Activated CD4-positive, alpha-beta memory T cell treated with anti-CD3 and anti-CD28 coated beads, Interleukin-2, amount 10 ng/mL, durations not matched to agents 7 days and 5 days (primary cell): ENCODE data around the gene PAXX. TPM values are rescaled to one million over a fixed set of nuclear protein-coding genes. Genes with fewer than 3 reads are reported as not detected.

Source experiments
- CTCF ChIA-PET: fragments of 350-600 bp; sonication (Branson Sonifier 250); formaldehyde crosslinking; loops from one replicate; lab custom pipeline; 2021; ENCODE audit warnings: antibody characterized with exemption, inconsistent platforms; lab: Charles Lee
- POLR2A ChIA-PET: fragments of 350-600 bp; sonication (Branson Sonifier 250); formaldehyde crosslinking; loops from one replicate; lab custom pipeline; 2021; ENCODE audit warnings: antibody characterized with exemption; lab: Charles Lee
- DNase-seq: peaks from one replicate; pipeline ENCODE4 v3.0.0-alpha.2; 2020
- H3K27ac Mint-ChIP-seq: one replicate; pipeline ENCODE4 v1.8.0; 2021; ENCODE audit warnings: mild to moderate bottlenecking, mixed read lengths
- H3K27me3 Mint-ChIP-seq: one replicate; pipeline ENCODE4 v1.8.0; 2021; ENCODE audit warnings: mixed read lengths
- H3K36me3 Mint-ChIP-seq: one replicate; pipeline ENCODE4 v1.8.0; 2021; ENCODE audit warnings: low read depth, mixed read lengths
- H3K4me1 Mint-ChIP-seq: one replicate; pipeline ENCODE4 v1.8.0; 2021; ENCODE audit warnings: mixed read lengths
- H3K4me3 Mint-ChIP-seq: one replicate; pipeline ENCODE4 v1.8.0; 2021; ENCODE audit warnings: mild to moderate bottlenecking, mixed read lengths
- H3K9me3 Mint-ChIP-seq: one replicate; pipeline ENCODE4 v1.8.0; 2021; ENCODE audit warnings: mixed read lengths
- total RNA-seq, 2 experiments: library from RNA; stranded (reverse); gene quantifications; one replicate each; pipeline ENCODE4 v1.2.3, GENCODE V29; 2021

The PAXX gene
- total RNA-seq, 2 experiments from 2014 or later = 64.4 to 68.5 TPM

DNA sequence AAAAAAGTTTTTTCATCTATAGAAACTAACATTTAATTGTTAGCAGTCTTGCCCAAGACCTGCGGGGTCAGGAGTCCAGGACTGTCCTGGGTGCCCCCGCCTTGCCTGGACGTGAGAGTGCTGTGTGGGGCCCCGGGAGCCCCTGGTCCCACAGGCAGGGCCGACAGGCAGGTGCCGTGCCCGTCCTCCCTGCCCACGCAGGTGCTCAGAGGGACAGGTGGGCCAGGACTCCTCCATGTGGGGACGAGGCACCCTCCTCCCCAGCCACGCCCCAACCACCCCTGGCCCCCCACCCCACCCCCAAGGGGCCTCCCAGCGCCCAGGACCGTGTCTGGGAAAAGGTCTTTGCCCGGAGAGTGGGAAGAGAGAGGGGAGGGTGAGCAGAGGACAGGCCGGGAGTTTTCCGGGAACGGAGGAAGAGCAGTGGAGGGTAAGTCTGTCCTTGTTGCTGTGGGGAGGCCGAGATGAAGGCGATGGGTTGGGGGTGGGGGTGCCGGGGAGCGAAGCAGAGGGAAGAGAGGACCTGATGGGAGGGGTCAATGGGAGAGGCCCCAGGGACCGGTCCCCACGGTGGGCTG, 42.9 kb upstream of the PAXX start:
- POLR2A ChIA-PET = interaction anchor here (1.2 to 3.1 kb wide), 3 partner anchors 25 to 47 kb away, joined by 3 to 10 read pairs (median 8); partner anchors contain the start of gene PAXX
- Mint-ChIP-seq H3K36me3 (no peaks in the 10 kb centered on the region), H3K9me3 (no peaks in the 10 kb centered on the region), H3K27ac (peak overlapping the region; percentile 79), H3K4me1 (peaks cover 16% of the 10 kb centered on the region), H3K27me3 (no peaks in the 10 kb centered on the region), H3K4me3 (peak overlapping the region; percentile 81)
- CTCF ChIA-PET = interaction anchor here (1.0 to 7.2 kb wide), 4 partner anchors 43 to 107 kb away, joined by 3 to 149 read pairs (median 6); partner anchors contain the start of genes AJM1, CLIC3, FUT7 and PAXX
- no peak for DNase-seq

DNA sequence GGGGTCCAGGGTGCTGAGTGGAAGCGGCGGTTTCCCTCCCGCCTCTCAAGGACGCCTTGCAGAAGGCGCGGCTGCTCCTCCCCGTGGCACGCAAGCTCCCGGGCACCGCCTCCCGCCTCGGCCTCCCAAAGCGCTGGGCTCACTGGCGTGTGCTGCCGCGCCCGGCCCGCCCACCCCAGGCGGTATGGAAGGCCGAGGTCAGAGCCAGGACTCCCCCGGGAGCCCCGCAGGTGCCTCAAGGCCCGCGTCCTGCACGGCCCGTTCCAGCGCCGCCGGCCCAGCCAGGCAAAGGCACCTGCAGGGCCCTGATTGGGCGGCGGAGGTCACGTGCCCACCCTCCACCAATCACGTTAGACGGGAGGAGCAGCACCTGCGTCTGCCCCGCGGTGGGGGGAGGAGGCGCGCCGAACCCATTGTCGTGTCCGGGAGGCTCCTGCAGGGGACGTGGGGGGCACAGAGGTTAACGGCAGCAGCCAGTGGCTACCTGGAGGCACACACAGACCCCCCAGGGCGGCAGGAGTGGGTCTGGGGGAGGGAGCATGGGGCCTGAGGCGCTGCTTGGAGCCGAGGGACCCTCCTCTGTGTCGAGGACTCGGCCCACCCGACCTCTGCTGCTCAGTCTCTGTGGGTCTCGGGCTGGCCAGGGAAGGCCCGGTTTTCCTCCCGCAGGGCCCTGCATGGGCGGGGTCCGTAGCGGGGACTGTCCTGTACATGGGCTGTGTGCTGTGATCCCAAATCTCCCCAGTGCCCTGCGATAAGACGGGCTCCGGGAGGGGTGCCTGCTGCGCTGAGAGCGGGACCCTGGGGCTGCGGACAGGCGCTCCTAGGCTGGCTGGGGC, 42.2 kb upstream of the PAXX start:
- peaks cover 12% of the 10 kb centered on the region for H3K4me1 Mint-ChIP-seq
- H3K27ac Mint-ChIP-seq = peak overlapping the region; percentile 79
- CTCF ChIA-PET = interaction anchor here (1.0 to 7.2 kb wide), 4 partner anchors 42 to 108 kb away, joined by 3 to 149 read pairs (median 6); partner anchors contain the start of genes AJM1, CLIC3, FUT7 and PAXX
- no peaks in the 10 kb centered on the region for H3K36me3 Mint-ChIP-seq
- no peaks in the 10 kb centered on the region for H3K27me3 Mint-ChIP-seq
- POLR2A ChIA-PET = interaction anchor here (0.8 to 3.1 kb wide), 5 partner anchors 9 to 48 kb away, joined by 3 to 10 read pairs (median 6); partner anchors contain the start of gene PAXX
- peak overlapping the region; percentile 81 for H3K4me3 Mint-ChIP-seq
- peak; percentile 98 for DNase-seq
- H3K9me3 Mint-ChIP-seq = no peaks in the 10 kb centered on the region

DNA sequence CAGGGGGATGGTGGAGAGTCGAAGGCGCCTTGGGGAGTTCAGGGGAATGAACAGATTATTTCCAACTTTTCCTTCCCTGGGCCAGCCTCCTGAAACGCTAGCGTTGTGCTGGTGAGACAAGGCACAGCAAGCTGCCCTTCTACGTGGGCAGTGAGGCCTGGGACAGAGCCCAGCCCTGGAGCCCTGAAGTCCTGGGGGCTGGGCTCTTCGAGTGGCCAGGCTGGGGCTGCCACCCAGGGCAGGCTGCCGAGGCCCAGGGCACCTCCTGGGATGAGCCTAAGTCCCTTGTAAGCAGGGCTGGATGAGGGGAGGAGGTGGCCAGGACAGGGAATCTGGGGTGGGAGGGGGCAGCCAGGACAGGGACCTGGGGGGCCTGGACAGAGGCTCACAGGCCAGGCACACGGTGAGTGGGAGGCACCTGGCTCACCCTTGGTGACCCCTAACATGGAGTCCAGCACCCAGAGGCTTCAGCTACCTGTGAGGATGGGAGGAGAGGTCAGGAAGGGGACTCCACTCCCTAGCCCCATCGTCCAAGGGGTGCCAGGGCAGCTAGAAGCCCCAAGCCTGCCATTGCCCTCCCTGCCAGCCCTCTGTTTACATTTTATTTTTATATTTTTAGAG, 41.5 kb upstream of the PAXX start:
- Mint-ChIP-seq H3K27ac (peak overlapping the region; percentile 74), H3K9me3 (no peaks in the 10 kb centered on the region), H3K4me1 (peaks cover 12% of the 10 kb centered on the region), H3K36me3 (no peaks in the 10 kb centered on the region), H3K27me3 (no peaks in the 10 kb centered on the region), H3K4me3 (peak overlapping the region; percentile 79)
- ChIA-PET POLR2A (interaction anchor here (0.8 to 2.5 kb wide), 6 partner anchors 8 to 78 kb away, joined by 3 to 8 read pairs (median 6); partner anchors contain the start of gene PAXX), CTCF (interaction anchor here (0.7 to 1.9 kb wide), 3 partner anchors 12 to 79 kb away, joined by 3 to 4 read pairs (median 3); partner anchors contain the start of gene CLIC3)
- no peak for DNase-seq

DNA sequence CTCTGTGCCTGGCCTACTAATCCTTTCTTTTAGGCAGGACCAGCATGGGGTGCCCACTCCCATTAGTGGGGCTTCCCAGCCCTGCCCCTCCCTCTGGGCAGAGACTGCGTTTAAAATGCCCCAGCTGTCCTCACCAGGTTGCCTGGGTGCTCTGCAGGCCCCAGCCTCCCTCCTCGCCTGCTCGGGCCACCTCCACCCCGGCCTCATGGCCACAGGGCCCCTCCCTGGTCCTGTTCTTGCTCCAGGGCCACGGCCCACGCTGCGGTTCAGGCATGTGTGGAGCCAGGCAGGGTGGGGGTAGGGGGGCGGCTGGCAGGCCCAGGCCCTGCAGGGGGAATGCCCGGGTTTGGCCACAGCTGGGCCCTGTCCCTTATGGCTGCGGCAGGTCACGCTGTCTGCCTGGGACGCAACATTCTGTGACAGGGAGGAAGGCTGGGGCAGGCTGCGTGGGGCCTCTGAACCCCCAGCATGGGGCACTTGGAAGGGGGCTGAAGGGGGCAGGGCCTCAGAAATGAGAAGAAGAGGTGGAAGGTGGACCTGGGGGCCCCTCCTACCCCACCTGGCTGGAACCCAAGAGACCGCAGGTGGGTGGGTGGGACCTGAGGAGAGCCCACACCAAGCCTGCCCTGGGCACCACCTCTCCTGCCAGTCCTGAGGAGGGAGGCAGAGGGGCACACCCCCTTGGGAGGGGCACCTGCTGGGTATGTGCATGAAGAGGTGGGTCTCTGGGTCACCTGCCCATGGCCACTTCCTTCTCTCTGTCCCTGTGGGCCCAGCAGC, 40.5 kb upstream of the PAXX start, which contains the start of gene LCN12:
Gene LCN12, plus strand, starts transcription at position 733 of the 780 bp plus-strand sequence. CDS start 55 bp downstream, outside the sequence.
- peaks cover 7% of the 10 kb centered on the region for H3K9me3 Mint-ChIP-seq
- peaks cover 12% of the 10 kb centered on the region for H3K4me1 Mint-ChIP-seq
- ChIA-PET CTCF (interaction anchor here (0.7 to 1.2 kb wide), 2 partner anchors 11 to 78 kb away, joined by 3 read pairs; no protein-coding TSS in a partner anchor), POLR2A (interaction anchor here (1.0 to 2.5 kb wide), 5 partner anchors 9 to 77 kb away, joined by 3 to 8 read pairs (median 6); partner anchors contain the start of gene PAXX)
- no peak within 1 kb of the TSS for H3K4me3 Mint-ChIP-seq
- no peak within 1 kb of the TSS for H3K27ac Mint-ChIP-seq
- H3K36me3 Mint-ChIP-seq = no peaks in the 10 kb centered on the region
- H3K27me3 Mint-ChIP-seq = no peaks in the 10 kb centered on the region
- no peak for DNase-seq

DNA sequence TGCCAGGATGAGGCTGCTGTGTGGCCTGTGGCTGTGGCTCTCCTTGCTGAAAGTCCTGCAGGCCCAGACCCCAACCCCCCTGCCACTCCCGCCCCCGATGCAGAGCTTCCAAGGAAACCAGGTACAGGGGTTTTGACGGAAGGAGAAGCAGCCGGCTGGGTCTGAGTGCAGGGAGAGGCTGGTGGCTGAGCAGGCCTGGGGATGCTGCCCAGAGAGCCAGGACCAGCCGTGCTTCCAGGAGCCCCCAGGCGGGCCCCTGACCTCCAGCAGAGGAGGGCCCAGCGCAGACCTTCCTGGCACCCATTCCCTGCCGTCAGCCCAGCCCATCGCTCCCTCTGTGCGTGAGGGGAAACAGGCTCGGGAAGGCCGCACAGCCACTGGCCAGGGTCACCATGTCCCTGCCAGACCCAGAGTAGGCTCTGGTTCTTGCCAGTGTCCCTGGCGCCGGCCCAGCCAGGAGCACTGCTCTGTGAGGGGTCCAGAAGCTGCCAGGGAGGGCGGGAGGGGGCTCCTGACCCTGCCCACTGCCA, 39.8 kb upstream of the PAXX start:
- Mint-ChIP-seq H3K27ac (no peak overlapping the region), H3K9me3 (peaks cover 7% of the 10 kb centered on the region), H3K4me3 (no peak overlapping the region), H3K4me1 (peaks cover 10% of the 10 kb centered on the region), H3K27me3 (no peaks in the 10 kb centered on the region), H3K36me3 (no peaks in the 10 kb centered on the region)
- ChIA-PET POLR2A (no interaction called here), CTCF (interaction anchor here (1.1 kb wide), 1 partner anchor 77 kb away, joined by 4 read pairs; no protein-coding TSS in a partner anchor)
- no peak for DNase-seq

DNA sequence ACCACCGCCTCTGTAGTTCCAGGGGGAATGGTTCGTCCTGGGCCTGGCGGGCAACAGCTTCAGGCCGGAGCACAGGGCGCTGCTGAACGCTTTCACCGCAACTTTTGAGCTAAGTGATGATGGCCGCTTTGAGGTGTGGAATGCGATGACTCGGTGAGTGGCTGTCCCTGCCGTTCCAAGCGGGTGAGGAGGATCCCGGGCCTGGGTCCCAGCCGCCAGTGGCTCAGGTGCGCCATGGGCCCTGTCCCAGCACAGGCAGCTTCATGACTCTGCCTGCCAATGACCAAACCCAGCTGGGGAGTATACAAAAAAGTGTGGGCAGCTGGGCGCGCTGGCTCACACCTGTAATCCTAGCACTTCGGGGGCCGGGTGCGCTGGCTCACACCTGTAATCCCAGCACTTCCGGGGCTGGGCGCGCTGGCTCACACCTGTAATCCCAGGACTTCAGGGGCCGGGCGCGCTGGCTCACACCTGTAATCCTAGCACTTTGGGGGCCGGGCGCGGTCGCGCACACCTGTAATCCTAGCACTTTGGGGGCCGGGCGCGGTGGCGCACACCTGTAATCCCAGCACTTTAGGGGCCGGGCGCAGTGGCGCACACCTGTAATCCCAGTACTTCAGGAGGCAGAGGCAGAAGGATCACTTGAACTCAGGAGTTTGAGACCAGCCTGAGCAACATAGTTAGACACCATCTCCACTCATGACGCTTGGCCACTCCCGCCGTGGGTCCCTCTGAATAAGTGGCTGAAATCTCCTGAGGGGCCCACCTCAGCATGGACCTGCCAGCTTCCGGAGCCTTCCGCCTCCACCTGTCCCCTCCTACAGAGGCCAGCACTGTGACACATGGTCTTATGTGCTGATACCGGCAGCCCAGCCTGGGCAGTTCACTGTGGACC, 39.1 kb upstream of the PAXX start:
- ChIA-PET CTCF (interaction anchor here (1.1 kb wide), 1 partner anchor 76 kb away, joined by 4 read pairs; no protein-coding TSS in a partner anchor), POLR2A (interaction anchor here (1.3 kb wide), 1 partner anchor 288 kb away, joined by 3 read pairs; the partner anchor contains the start of gene TUBB4B)
- no peak overlapping the region for H3K27ac Mint-ChIP-seq
- no peak overlapping the region for H3K4me3 Mint-ChIP-seq
- H3K4me1 Mint-ChIP-seq = peaks cover 8% of the 10 kb centered on the region
- H3K27me3 Mint-ChIP-seq = no peaks in the 10 kb centered on the region
- no peaks in the 10 kb centered on the region for H3K36me3 Mint-ChIP-seq
- no peak for DNase-seq
- H3K9me3 Mint-ChIP-seq = peaks cover 7% of the 10 kb centered on the region

DNA sequence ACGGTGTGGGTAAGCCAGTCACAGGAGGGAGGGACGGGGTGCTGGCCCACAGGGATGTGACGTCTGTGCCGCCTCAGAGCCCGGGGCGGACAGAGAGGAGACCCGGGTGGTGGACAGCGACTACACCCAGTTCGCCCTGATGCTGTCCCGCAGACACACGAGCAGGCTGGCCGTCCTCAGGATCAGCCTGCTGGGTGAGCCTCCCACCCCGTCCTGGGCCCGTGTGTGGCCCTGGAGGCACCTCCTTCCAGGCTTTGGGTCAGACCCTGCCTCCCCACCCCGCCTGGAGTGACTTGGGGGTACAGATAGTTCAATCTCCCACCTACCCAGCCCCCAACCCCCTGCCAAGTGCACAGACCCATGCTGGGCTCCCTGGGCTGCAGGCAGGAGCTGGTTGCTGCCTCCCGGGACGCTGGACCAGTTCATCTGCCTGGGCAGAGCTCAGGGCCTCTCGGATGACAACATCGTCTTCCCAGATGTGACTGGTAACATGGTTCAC, 38.4 kb upstream of the PAXX start:
- no peak for DNase-seq
- Mint-ChIP-seq H3K4me1 (peaks cover 5% of the 10 kb centered on the region), H3K27ac (no peak overlapping the region), H3K27me3 (no peaks in the 10 kb centered on the region), H3K9me3 (peaks cover 7% of the 10 kb centered on the region), H3K36me3 (no peaks in the 10 kb centered on the region), H3K4me3 (no peak overlapping the region)
- ChIA-PET POLR2A (interaction anchor here (0.6 to 1.4 kb wide), 5 partner anchors 10 to 287 kb away, joined by 3 read pairs; partner anchors contain the start of gene TUBB4B), CTCF (no interaction called here)

DNA sequence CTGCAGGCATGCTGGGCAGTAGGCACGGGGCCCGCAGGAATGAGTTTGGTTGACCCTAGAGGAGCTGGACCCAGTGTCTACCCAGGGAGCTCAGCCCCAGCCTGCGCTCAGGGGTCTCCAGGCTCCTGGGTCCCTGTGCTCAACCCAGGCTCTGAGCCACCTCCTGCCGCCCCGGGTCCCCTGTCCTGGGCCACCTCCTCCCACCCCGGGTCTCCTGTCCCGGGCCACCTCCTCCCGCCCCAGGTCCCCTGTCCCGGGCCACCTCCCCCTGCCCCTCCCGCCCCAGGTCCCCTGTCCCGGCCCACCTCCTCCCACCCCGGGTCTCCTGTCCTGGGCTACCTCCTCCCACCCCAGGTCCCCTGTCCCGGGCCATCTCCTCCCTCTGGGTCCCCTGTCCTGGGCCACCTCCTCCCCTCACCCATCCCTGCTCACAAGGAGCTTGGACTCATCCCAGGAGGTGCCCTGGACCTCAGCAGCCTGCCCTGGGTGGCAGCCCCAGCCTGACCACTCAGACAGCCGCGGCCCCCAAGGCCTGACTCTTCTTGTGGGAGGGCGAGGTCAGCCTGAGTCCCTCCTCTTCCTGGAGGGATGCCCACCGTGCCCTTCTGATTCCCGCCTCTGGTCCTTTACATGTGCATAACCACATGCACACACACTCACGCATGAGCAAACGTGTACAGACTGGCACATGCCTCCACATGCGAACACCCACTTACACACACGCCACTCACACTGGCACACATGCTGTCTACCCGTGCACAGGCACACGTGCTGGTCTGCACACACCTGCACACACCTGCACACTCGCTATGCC, 37.7 kb upstream of the PAXX start:
- no peaks in the 10 kb centered on the region for H3K27me3 Mint-ChIP-seq
- POLR2A ChIA-PET = interaction anchor here (0.6 to 1.4 kb wide), 4 partner anchors 10 to 81 kb away, joined by 3 read pairs; no protein-coding TSS in a partner anchor
- CTCF ChIA-PET = no interaction called here

DNA sequence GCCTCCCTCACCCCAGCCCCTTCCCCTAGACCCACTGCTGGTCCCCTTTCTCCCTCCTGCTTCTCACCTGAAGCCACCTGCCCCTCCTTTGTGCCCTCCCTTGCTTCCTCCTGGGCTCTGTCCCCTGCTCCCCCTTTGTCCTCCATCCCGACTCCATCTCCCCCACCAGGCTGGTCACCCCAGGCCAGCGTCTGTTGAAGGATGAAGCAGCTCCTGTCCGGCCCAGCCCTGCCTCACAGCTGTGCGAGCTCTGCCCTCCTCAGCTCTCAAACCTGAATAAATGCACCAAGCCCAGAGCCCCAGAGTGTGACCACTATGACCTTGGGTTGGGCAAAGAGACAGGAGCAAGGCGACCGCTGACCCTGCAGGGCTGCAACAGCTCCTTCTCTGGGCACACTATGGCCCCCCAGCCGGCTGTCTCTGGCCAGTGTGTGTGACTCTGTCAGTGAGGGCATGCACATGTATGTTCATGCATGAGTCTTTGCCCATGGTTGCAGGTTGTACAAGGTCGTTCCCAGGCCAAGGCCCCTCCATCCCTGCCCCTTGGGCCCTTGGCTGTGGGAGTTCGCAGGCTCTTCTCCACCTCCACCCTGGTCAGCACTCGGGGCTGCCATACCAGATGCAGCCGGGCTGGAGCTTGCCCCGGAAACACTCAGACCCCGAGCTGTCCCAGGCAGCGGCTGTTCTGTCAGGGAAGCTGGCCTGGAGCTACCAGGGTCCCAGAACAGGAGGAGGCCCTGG, 36.9 kb upstream of the PAXX start:
- POLR2A ChIA-PET = interaction anchor here (1.1 to 1.4 kb wide), 2 partner anchors 9 to 13 kb away, joined by 3 read pairs; no protein-coding TSS in a partner anchor
- Mint-ChIP-seq H3K27ac (no peak overlapping the region), H3K27me3 (no peaks in the 10 kb centered on the region), H3K36me3 (no peaks in the 10 kb centered on the region), H3K9me3 (peaks cover 7% of the 10 kb centered on the region), H3K4me3 (no peak overlapping the region), H3K4me1 (peaks cover 8% of the 10 kb centered on the region)
- no peak for DNase-seq
- CTCF ChIA-PET = no interaction called here

More for the DNA sequence above, 37.7 kb upstream of the PAXX start:
- peaks cover 7% of the 10 kb centered on the region for H3K9me3 Mint-ChIP-seq
- no peak overlapping the region for H3K4me3 Mint-ChIP-seq
- DNase-seq = no peak
- H3K36me3 Mint-ChIP-seq = no peaks in the 10 kb centered on the region
- no peak overlapping the region for H3K27ac Mint-ChIP-seq
- peaks cover 6% of the 10 kb centered on the region for H3K4me1 Mint-ChIP-seq

DNA sequence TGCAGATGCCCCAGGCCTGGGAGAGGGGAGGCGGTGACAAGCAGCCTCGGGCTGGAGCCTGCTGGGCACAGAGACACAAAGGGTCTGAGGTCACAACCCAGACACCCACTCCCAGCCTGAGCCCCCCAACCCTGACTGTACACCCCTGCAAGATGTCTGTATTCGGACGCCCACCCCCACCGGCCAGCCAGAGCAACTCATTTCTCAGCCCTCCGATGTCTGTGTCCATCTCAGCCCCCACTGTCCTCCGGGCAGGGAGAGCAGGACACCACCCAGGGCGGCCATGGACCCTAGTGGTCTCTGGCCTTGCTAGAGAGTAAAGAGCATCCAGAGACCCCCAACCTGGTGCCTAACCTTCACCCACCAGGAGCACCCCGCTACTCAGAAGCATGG, 36.3 kb upstream of the PAXX start:
- ChIA-PET CTCF (no interaction called here), POLR2A (no interaction called here)
- Mint-ChIP-seq H3K36me3 (no peaks in the 10 kb centered on the region), H3K9me3 (peaks cover 7% of the 10 kb centered on the region), H3K4me1 (peaks cover 11% of the 10 kb centered on the region), H3K4me3 (no peak overlapping the region), H3K27ac (no peak overlapping the region), H3K27me3 (no peaks in the 10 kb centered on the region)
- no peak for DNase-seq
